Hepatocyte (in vitro differentiated cells): ENCODE measurements around the gene CGB7.

ENCODE experiments used
- CTCF ChIP-seq: fragments of 200-600 bp; sonication (generic); IDR thresholded peaks from 2 replicates; pipeline ENCODE4 v1.5.1; 2016; ENCODE audit warnings: antibody characterized with exemption, mild to moderate bottlenecking; ENCODE audit not compliant: poor library complexity
- EZH2phosphoT487 ChIP-seq: fragments of 200-600 bp; sonication (generic); IDR thresholded peaks from one replicate; pipeline ENCODE4 v1.6.1; 2018; ENCODE audit warnings: antibody characterized with exemption, mild to moderate bottlenecking, low read depth, moderate library complexity; ENCODE audit not compliant: unreplicated experiment, severe bottlenecking

- TF ChIP-seq CTCF (peak; percentile 40), EZH2phosphoT487 (no peak)
Measured at GRCh38 chr19:49056101-49056901, 1.2 kb downstream of the CGB7 start.
